SK-N-SH (cell line): ENCODE results near the gene SLC7A7. TPM values are rescaled to one million over a fixed set of nuclear protein-coding genes. Genes with fewer than 3 reads are reported as not detected.
"Not testable (repeated sequence)": the region's sequence is repeated elsewhere in the genome, so short reads cannot be mapped to it uniquely, and the experiment has no call there.

ENCODE experiments used
- CTCF ChIA-PET: fragments of 300-600, 350-600 bp; formaldehyde crosslinking; extraction: SDS; loops from one replicate; lab custom pipeline; 2021; lab: Yijun Ruan, JAX
- POLR2A ChIA-PET: fragments of 350-600 bp; sonication (Branson Sonifier 250); formaldehyde crosslinking; extraction: SDS; loops from one replicate; lab custom pipeline; 2020; ENCODE audit warnings: antibody characterized with exemption, inconsistent platforms; lab: Yijun Ruan, JAX
- DNase-seq: peaks from one replicate; pipeline ENCODE4 v3.0.0; 2012
- H2AFZ ChIP-seq: fragments of 200-600 bp; sonication (generic); 2 replicates; pipeline ENCODE4 v1.8.1; 2016; ENCODE audit warnings: antibody characterized with exemption, mild to moderate bottlenecking, low read depth
- H3F3A ChIP-seq: fragments of 200-600 bp; sonication (generic); replicated peaks from 2 replicates; pipeline ENCODE3; 2016; ENCODE audit warnings: antibody characterized with exemption, mild to moderate bottlenecking; ENCODE audit not compliant: insufficient read depth
- H3K27ac ChIP-seq, 2 experiments: fragments of 200-500 bp in 1 of 2; fragments of 200-600 bp in 1 of 2; sonication (Bioruptor generic) in 1 of 2; sonication (generic), shearing (Covaris generic) in 1 of 2; 2 replicates each; pipeline versions ENCODE4 v1.5.1 to v1.6.1; 2014 to 2016; ENCODE audit warnings: low read depth in 2 of 2, inconsistent platforms in 1 of 2, low read length in 1 of 2, mild to moderate bottlenecking in 1 of 2, mixed read lengths in 1 of 2
- H3K27me3 ChIP-seq: fragments of 200-600 bp; sonication (generic), shearing (Covaris generic); 2 replicates; pipeline ENCODE4 v1.6.1; 2016; ENCODE audit warnings: mixed run types; ENCODE audit not compliant: insufficient read depth
- H3K36me3 ChIP-seq, 2 experiments: fragments of 200-500 bp in 1 of 2; fragments of 200-600 bp in 1 of 2; sonication (Bioruptor generic) in 1 of 2; sonication (generic) in 1 of 2; replicated peaks in 1 of 2; 2 replicates each; pipeline versions ENCODE3 to v1.5.1; 2014 to 2016; ENCODE audit warnings: low read length in 1 of 2, mild to moderate bottlenecking in 1 of 2; ENCODE audit not compliant: insufficient read depth in 2 of 2, control insufficient read depth in 1 of 2
- H3K4me1 ChIP-seq, 2 experiments: fragments of 200-500 bp in 1 of 2; fragments of 200-600 bp in 1 of 2; sonication (Bioruptor generic) in 1 of 2; sonication (generic), shearing (Covaris generic) in 1 of 2; 2 replicates each; pipeline versions ENCODE4 v1.5.1 to v1.6.1; 2014 to 2016; ENCODE audit warnings: low read depth in 1 of 2, low read length in 1 of 2, mixed run types in 1 of 2; ENCODE audit not compliant: insufficient read depth in 2 of 2, control insufficient read depth in 1 of 2
- H3K4me2 ChIP-seq: fragments of 200-600 bp; sonication (generic), shearing (Covaris generic); 2 replicates; pipeline ENCODE4 v1.6.1; 2017; ENCODE audit warnings: mixed run types
- H3K4me3 ChIP-seq, 2 experiments: fragments of 200-500 bp in 1 of 2; fragments of 200-600 bp in 1 of 2; sonication (Bioruptor generic) in 1 of 2; sonication (generic), shearing (Covaris generic) in 1 of 2; 2 replicates each; pipeline versions ENCODE4 v1.5.1 to v1.8.1; 2014 to 2016; ENCODE audit warnings: low read depth in 2 of 2, inconsistent platforms in 1 of 2, low read length in 1 of 2, mild to moderate bottlenecking in 1 of 2, mixed read lengths in 1 of 2, moderate library complexity in 1 of 2
- H3K79me2 ChIP-seq: fragments of 200-600 bp; sonication (generic); 2 replicates; pipeline ENCODE4 v1.8.1; 2017; ENCODE audit warnings: mild to moderate bottlenecking; ENCODE audit not compliant: insufficient read depth
- H3K9ac ChIP-seq: fragments of 200-600 bp; sonication (generic); 2 replicates; pipeline ENCODE4 v1.6.1; 2017; ENCODE audit warnings: mixed run types
- H3K9me2 ChIP-seq: fragments of 200-600 bp; sonication (generic); 2 replicates; pipeline ENCODE4 v1.6.1; 2017; ENCODE audit warnings: mixed run types
- H3K9me3 ChIP-seq: fragments of 200-600 bp; sonication (generic); 2 replicates; pipeline ENCODE4 v1.6.1; 2017; ENCODE audit warnings: mixed run types, mild to moderate bottlenecking, moderate library complexity
- H4K20me1 ChIP-seq: fragments of 200-600 bp; sonication (generic); 2 replicates; pipeline ENCODE4 v1.6.1; 2017; ENCODE audit warnings: mild to moderate bottlenecking, mixed run types; ENCODE audit not compliant: insufficient read depth
- CTCF ChIP-seq: fragments of 200-600 bp; sonication (generic); IDR thresholded peaks from 2 replicates; pipeline ENCODE4 v1.6.1; 2017; ENCODE audit warnings: antibody characterized with exemption, mild to moderate bottlenecking, moderate library complexity
- FOXJ3 ChIP-seq: sonication (generic); formaldehyde crosslinking; IDR thresholded peaks from 2 replicates; pipeline ENCODE4 v1.5.1; 2020; ENCODE audit warnings: mild to moderate bottlenecking, missing genetic modification reagents
- GATA2 ChIP-seq: sonication (generic); formaldehyde crosslinking; IDR thresholded peaks from 2 replicates; pipeline ENCODE4 v1.5.0; 2020; ENCODE audit warnings: mild to moderate bottlenecking, missing genetic modification reagents
- IRF3 ChIP-seq: fragments of 150-350 bp; IDR thresholded peaks from 2 replicates; pipeline ENCODE4 v1.6.1; 2016; ENCODE audit warnings: mild to moderate bottlenecking, low read depth, low read length
- MEF2A ChIP-seq: IDR thresholded peaks from 2 replicates; pipeline ENCODE4 v1.4.0; 2012; ENCODE audit warnings: low read depth, borderline replicate concordance
- NRF1 ChIP-seq: IDR thresholded peaks from 2 replicates; pipeline ENCODE4 v1.6.1; 2012; ENCODE audit warnings: low read depth, mild to moderate bottlenecking, low read length
- POLR2AphosphoS5 ChIP-seq: IDR thresholded peaks from 2 replicates; pipeline ENCODE4 v1.6.1; 2012; ENCODE audit warnings: low read depth, low read length
- RFX5 ChIP-seq: IDR thresholded peaks from 2 replicates; pipeline ENCODE4 v1.6.1; 2012; ENCODE audit warnings: mild to moderate bottlenecking, improper control_type of control experiment, low read length
- WGBS: methylation state at CpG from one replicate; pipeline ENCODE4 v1.1.6; 2017; ENCODE audit warnings: low lambda C conversion rate; 5-methylcytosine and 5-hydroxymethylcytosine counted together
- polyA plus RNA-seq, 3 experiments: library from polyadenylated mRNA; depleted of rRNA; stranded (reverse); fragments of >200 nt; gene quantifications; 2 replicates each; pipeline ENCODE4 v1.2.3, GENCODE V29; 2012
- TF ChIP-seq, protein P1 (sequence below): IDR thresholded peaks from 2 replicates; pipeline ENCODE4 v1.6.1; 2012; ENCODE audit warnings: mild to moderate bottlenecking, low read depth, low read length, moderate library complexity
- TF ChIP-seq, protein P2 (sequence below): IDR thresholded peaks from 2 replicates; pipeline ENCODE4 v1.4.0; 2012; ENCODE audit warnings: low read depth
- TF ChIP-seq, protein P3 (sequence below): IDR thresholded peaks from 2 replicates; pipeline ENCODE4 v1.4.0; 2012; ENCODE audit warnings: low read depth, borderline replicate concordance

SLC7A7 gene
- polyA plus RNA-seq, 1 of the 3 experiments (the other 2 are of a cell fraction): 0.30 TPM

- POLR2A ChIA-PET: no interaction called here
- no peaks in the 10 kb centered on the region for H3K4me1 ChIP-seq
Observed at GRCh38 chr14:22737052-22737451, 78.2 kb downstream of the SLC7A7 start.

GRCh38 chr14:22736384-22736783, 78.9 kb downstream of the SLC7A7 start:
- DNase-seq, H3K9ac ChIP-seq, POLR2A ChIA-PET, H4K20me1 ChIP-seq, H3K79me2 ChIP-seq, H3K9me2 ChIP-seq, H3K27ac ChIP-seq, H3K4me1 ChIP-seq, CTCF ChIA-PET, H2AFZ ChIP-seq, H3F3A ChIP-seq, H3K9me3 ChIP-seq, H3K4me3 ChIP-seq, H3K36me3 ChIP-seq, H3K27me3 ChIP-seq, H3K4me2 ChIP-seq: not testable (repeated sequence)
- 56% methylated on average over 12 of the region's 14 CpGs for WGBS

More at GRCh38 chr14:22737052-22737451, 78.2 kb downstream of the SLC7A7 start:
- Histone ChIP-seq H2AFZ (no peak overlapping the region), H3K4me3 (no peak overlapping the region), H3K9ac (no peak overlapping the region), H3K4me2 (no peak overlapping the region)
- TF ChIP-seq NRF1 (no peak), GATA2 (CRISPR knock-in tag) (no peak), MEF2A (no peak)
- TF ChIP-seq, all 33 proteins: peak for 0
- Histone ChIP-seq H3K9me2 (no peaks in the 10 kb centered on the region), H3K27ac (no peak overlapping the region), H3F3A (no peaks in the 10 kb centered on the region), H3K9me3 (no peaks in the 10 kb centered on the region), H4K20me1 (no peaks in the 10 kb centered on the region), H3K79me2 (no peaks in the 10 kb centered on the region), H3K27me3 (peaks cover 6% of the 10 kb centered on the region; the same call in 1 of the 2 replicates), H3K36me3 (no peaks in the 10 kb centered on the region)
- 0% methylated on average over 1 of the region's 1 CpG for WGBS
- no peak for DNase-seq
- CTCF ChIA-PET: no interaction called here

DNA sequence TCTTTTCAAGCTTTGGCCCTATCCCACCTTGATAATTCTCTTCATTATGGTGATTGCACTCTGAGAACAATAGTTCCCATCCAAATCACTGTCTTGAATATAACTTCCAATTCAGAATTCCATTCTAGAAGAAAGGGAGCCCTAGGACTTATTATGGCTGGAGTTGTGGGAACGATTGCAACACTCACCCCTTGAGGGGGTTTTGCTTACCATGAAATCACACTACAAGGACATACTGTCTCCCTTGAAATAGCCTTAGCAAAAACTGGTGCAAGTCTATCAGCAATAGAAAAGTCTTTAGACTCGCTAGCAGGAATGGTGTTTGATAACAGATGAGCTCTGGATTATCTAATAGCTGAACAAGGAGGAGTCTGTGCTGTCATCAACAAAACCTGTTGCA, 80.1 kb downstream of the SLC7A7 start:
- no peaks in the 10 kb centered on the region for H4K20me1 ChIP-seq
- ChIA-PET CTCF (no interaction called here), POLR2A (no interaction called here)
- H3K9ac ChIP-seq: no peak overlapping the region
- H3K27ac ChIP-seq: no peak overlapping the region
- no peaks in the 10 kb centered on the region for H3F3A ChIP-seq
- no peaks in the 10 kb centered on the region for H3K4me1 ChIP-seq
- no peak overlapping the region for H2AFZ ChIP-seq
- H3K79me2 ChIP-seq: no peaks in the 10 kb centered on the region
- WGBS: 4% methylated on average over 2 of the region's 2 CpGs
- H3K9me3 ChIP-seq: no peaks in the 10 kb centered on the region
- no peaks in the 10 kb centered on the region for H3K36me3 ChIP-seq
- no peak overlapping the region for H3K4me3 ChIP-seq
- no peaks in the 10 kb centered on the region for H3K9me2 ChIP-seq
- no peak for DNase-seq
- H3K4me2 ChIP-seq: no peak overlapping the region
- H3K27me3 ChIP-seq: peaks cover 6% of the 10 kb centered on the region; the same call in 1 of the 2 replicates
- TF ChIP-seq, protein P1, sequence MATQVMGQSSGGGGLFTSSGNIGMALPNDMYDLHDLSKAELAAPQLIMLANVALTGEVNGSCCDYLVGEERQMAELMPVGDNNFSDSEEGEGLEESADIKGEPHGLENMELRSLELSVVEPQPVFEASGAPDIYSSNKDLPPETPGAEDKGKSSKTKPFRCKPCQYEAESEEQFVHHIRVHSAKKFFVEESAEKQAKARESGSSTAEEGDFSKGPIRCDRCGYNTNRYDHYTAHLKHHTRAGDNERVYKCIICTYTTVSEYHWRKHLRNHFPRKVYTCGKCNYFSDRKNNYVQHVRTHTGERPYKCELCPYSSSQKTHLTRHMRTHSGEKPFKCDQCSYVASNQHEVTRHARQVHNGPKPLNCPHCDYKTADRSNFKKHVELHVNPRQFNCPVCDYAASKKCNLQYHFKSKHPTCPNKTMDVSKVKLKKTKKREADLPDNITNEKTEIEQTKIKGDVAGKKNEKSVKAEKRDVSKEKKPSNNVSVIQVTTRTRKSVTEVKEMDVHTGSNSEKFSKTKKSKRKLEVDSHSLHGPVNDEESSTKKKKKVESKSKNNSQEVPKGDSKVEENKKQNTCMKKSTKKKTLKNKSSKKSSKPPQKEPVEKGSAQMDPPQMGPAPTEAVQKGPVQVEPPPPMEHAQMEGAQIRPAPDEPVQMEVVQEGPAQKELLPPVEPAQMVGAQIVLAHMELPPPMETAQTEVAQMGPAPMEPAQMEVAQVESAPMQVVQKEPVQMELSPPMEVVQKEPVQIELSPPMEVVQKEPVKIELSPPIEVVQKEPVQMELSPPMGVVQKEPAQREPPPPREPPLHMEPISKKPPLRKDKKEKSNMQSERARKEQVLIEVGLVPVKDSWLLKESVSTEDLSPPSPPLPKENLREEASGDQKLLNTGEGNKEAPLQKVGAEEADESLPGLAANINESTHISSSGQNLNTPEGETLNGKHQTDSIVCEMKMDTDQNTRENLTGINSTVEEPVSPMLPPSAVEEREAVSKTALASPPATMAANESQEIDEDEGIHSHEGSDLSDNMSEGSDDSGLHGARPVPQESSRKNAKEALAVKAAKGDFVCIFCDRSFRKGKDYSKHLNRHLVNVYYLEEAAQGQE: no peak
- TF ChIP-seq FOXJ3 (CRISPR knock-in tag) (no peak), RFX5 (no peak), POLR2AphosphoS5 (no peak), CTCF (no peak), IRF3 (no peak), NRF1 (no peak)
- TF ChIP-seq, protein P2, sequence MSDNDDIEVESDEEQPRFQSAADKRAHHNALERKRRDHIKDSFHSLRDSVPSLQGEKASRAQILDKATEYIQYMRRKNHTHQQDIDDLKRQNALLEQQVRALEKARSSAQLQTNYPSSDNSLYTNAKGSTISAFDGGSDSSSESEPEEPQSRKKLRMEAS: no peak
- TF ChIP-seq, protein P3, sequence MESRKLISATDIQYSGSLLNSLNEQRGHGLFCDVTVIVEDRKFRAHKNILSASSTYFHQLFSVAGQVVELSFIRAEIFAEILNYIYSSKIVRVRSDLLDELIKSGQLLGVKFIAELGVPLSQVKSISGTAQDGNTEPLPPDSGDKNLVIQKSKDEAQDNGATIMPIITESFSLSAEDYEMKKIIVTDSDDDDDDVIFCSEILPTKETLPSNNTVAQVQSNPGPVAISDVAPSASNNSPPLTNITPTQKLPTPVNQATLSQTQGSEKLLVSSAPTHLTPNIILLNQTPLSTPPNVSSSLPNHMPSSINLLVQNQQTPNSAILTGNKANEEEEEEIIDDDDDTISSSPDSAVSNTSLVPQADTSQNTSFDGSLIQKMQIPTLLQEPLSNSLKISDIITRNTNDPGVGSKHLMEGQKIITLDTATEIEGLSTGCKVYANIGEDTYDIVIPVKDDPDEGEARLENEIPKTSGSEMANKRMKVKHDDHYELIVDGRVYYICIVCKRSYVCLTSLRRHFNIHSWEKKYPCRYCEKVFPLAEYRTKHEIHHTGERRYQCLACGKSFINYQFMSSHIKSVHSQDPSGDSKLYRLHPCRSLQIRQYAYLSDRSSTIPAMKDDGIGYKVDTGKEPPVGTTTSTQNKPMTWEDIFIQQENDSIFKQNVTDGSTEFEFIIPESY: no peak
